ENCODE results near the gene SYCP3.

DNA sequence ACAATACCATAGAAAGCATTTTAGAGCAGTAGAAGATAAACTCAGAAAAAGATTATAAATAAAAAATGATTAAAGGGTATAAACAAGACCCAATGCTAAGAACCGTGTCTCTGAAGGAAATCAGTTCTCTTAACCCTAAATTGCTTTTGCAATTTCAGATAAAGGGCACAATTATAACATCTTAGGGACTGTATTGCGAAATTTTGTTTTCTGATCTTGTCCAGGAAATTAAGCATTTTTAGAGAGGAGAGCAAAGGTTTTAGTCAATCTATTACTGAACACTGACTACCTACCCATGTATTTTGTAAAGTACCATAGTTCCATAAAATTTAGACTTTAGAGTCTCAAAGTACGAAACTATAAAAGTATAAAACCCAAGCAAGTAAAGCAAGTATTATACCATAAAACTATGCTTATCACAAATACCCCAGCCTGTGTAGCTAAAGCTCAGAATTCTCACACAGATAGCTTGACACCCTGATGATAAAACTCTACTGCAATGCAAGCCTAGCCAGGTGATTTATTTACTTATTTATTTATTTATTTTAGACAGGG lies 48.6 kb downstream of the SYCP3 start:
- TF ChIP-seq, protein P1, sequence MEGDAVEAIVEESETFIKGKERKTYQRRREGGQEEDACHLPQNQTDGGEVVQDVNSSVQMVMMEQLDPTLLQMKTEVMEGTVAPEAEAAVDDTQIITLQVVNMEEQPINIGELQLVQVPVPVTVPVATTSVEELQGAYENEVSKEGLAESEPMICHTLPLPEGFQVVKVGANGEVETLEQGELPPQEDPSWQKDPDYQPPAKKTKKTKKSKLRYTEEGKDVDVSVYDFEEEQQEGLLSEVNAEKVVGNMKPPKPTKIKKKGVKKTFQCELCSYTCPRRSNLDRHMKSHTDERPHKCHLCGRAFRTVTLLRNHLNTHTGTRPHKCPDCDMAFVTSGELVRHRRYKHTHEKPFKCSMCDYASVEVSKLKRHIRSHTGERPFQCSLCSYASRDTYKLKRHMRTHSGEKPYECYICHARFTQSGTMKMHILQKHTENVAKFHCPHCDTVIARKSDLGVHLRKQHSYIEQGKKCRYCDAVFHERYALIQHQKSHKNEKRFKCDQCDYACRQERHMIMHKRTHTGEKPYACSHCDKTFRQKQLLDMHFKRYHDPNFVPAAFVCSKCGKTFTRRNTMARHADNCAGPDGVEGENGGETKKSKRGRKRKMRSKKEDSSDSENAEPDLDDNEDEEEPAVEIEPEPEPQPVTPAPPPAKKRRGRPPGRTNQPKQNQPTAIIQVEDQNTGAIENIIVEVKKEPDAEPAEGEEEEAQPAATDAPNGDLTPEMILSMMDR (IDR thresholded peaks at IDR 0.05; ENCODE audit: poor library complexity): no peak
- no peak for TF ChIP-seq EZH2 (IDR thresholded peaks at IDR 0.05; ENCODE audit: borderline replicate concordance)

All from hepatocyte (in vitro differentiated cells).